Endothelial cell of hepatic sinusoid (primary cell): Measurements from ENCODE around the gene PYGB.

ENCODE experiments used
- in situ Hi-C: cut with HindIII; loops from 2 replicates; pipeline ENCODE4 v1.10.0; 2017; ENCODE audit warnings: low sequenced_read_pairs

The PYGB gene

GRCh38 chr20:25309395-25310267, 61.7 kb downstream of the PYGB start:
- in situ Hi-C loops: loop anchor here (5.0 kb wide), 1 partner anchor 53 kb away; no protein-coding TSS in a partner anchor

DNA sequence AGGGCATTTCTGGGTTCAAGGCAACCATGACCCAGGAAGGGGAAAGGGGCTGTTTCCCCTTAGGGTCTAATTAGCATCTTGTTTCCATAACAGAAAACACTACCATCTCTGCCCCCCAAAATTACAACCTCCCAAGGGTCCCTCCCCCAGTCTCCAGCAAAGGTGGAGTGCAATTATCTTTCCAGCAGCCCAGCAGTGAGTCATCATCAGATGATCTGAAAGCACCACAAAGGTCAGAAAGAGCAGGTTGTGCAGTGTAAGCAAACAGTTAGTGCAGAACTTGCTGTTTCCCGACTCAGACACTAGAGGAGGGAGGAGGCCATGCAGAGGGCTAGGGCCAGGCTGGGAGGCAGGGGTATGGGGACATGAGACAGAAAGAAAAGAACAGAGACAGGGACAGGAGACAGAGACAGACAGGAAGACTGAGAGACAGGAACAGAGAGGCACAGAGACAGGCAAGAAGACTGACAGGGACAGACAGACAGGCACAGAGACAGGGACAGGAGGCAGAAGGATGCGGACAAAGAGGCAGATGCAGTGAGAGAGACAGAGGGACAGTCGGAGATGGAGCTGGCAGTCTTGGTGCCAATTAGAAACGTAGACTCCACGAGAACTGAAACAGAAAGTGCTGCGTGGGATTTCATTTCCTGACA, 62.5 kb downstream of the PYGB start:
- in situ Hi-C loops: loop anchor here (5.0 kb wide), 1 partner anchor 52 kb away; no protein-coding TSS in a partner anchor

DNA sequence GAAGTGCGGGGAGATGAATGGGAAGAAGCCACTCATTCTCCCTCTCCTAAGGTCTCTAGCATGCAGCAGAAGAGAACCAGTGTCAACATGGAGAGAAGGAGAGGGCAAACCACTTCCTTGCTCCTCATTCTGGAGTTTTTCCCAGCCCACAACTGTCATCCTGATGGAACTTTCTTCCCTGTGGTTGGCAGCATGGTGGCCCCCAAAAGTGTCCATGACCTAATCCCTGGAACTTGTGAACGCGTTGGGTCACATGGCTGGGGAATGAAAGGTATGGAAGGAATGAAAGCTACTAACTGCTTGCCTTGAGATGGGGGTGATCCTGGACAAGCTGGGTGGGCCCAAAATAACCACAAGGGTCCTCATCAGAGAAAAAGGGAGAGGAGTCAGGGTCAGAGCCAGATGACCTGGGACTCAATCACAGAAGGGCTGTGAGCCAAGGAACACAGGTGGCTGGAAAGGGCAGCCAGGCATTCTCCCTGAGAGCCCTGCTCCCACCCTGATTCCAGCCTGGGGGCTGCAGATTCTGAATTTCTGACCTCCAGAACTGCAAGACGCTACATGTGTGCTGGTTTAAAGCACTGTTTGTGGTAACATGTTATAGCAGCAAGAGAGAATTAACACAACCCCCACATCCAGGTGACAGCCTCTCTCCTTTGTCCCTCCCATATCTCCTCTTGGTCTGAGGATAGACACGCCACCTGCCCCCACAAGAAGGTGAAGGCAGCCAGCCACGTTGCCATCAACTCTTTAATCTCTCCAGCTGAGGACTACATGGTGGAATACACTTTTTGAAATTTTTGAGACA, 63.2 kb downstream of the PYGB start:
- in situ Hi-C loops: loop anchor here (5.0 kb wide), 1 partner anchor 51 kb away; no protein-coding TSS in a partner anchor

DNA sequence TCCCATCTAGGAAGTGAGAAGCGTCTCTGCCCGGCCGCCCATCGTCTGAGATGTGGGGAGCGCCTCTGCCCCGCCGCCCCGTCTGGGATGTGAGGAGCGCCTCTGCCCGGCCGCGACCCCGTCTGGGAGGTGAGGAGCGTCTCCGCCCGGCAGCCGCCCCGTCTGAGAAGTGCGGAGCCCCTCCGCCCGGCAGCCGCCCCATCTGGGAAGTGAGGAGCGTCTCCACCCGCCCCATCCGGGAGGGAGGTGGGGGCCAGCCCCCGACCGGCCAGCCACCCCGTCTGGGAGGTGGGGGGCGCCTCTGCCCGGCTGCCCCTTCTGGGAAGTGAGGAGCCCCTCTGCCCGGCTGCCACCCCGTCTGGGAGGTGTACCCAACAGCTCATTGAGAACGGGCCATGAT, 64.8 kb downstream of the PYGB start:
- in situ Hi-C loops: loop anchor here (5.0 kb wide), 1 partner anchor 50 kb away; no protein-coding TSS in a partner anchor

GRCh38 chr20:25313593-25313992, 65.7 kb downstream of the PYGB start:
- in situ Hi-C loops: loop anchor here (5.0 kb wide), 1 partner anchor 49 kb away; no protein-coding TSS in a partner anchor

GRCh38 chr20:25314497-25315417, 66.9 kb downstream of the PYGB start:
- in situ Hi-C loops: loop anchor here (5.0 kb wide), 1 partner anchor 48 kb away; no protein-coding TSS in a partner anchor

GRCh38 chr20:25315418-25316210, 67.7 kb downstream of the PYGB start:
- in situ Hi-C loops: no loop called here

- in situ Hi-C loops: no loop called here
Measured at GRCh38 chr20:25316506-25317190, 68.8 kb downstream of the PYGB start.

DNA sequence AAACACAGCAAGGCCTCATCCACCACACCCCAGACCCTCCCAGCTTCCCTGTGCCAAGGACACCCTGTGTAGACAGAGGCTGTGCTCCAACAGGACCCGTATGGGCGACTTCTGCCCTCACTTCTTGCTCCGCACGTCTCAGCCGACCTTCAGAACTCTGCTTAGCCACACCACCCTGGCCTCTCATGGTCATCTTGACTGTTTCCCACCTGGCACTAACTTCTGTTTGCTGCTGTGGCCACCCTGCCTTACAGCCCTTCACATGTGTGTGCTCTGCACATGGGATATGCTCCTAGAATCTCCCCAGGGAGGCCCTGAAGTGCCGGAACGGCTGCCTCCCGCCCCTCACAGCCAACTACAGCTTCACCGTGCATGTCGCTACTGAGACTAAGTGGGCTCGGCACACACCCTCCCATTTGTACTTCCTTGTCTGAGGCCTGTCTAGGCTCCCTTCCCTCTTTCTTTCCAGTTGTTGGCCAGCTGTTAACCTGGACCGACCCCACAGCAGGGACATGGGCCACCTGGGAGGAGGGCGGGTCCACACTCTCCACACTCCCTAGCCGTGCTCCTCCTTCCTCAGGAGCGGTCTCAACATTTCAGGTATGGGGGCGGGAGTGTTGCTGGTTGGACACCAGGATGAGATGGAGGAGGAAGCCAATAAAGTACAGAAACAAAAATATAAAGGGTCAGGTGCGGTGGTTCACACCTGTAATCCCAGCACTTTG, 69.6 kb downstream of the PYGB start:
- in situ Hi-C loops: no loop called here

DNA sequence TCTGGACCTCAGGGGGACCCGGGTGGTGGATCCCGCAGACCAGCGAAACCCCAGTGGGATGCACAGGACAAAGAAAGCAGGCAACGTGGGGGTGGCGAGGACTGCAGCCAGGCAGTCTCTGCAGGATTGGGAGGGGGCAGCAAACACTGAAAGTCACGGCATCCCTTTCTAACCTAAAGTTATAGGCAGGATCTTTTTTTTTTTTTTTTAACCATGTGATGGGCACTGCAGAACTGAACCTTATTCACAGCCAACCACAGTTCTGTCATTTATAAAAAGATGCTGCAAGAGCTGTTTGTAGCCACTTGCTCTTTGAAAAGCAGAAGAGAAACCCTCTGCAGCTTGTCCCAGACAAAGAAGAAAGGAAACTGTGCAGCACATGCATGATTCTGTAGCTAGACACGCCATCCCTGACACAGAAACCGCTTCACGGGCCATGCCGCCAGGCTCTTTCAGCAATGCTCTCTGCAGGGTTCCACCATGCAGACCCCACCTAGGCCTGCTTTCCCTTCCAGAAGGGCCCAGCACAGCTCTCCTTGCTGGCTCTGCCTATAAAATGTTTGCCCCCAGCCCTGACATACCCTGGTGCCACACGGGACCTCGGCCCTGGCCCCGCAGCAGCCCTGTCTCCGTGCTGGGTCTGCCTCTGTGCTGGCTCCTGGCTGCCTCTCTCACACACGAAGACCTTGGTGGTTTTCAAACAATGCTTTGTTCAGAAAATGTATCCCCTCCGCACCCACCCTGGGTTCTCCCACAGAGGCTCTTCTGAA, 70.8 kb downstream of the PYGB start:
- in situ Hi-C loops: no loop called here

- in situ Hi-C loops: loop anchor here (5.0 kb wide), 1 partner anchor 98 kb away; no protein-coding TSS in a partner anchor
Measured at GRCh38 chr20:25319241-25320034, 71.6 kb downstream of the PYGB start.

GRCh38 chr20:25320035-25320800, 72.3 kb downstream of the PYGB start:
- in situ Hi-C loops: loop anchor here (5.0 kb wide), 1 partner anchor 97 kb away; no protein-coding TSS in a partner anchor

GRCh38 chr20:25321262-25321831, 73.5 kb downstream of the PYGB start:
- in situ Hi-C loops: loop anchor here (5.0 kb wide), 1 partner anchor 96 kb away; no protein-coding TSS in a partner anchor

DNA sequence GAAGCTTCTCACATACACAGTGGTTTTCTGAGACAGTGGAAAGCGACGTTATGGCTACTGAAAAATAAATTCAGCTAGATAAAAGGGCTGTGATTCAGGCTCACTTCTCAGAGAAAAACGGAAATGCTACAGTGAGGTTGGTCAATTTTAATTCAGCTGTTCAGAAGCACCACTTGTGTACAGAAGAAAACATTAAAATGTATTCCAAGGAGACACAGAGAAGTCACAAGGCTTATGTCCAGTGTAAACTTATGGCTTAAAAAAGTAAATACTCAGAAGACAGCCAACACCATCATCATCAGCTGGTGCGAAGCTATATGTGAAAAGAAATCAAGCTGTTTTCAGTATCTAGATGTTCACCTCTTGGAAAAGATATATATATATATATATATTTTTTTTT, 74.1 kb downstream of the PYGB start:
- in situ Hi-C loops: loop anchor here (5.0 kb wide), 1 partner anchor 95 kb away; no protein-coding TSS in a partner anchor
